Calu3 (cell line): ENCODE results near the gene SLC1A5. TPM values are rescaled to one million over a fixed set of nuclear protein-coding genes. Genes with fewer than 3 reads are reported as not detected.

Experiments used
- BruUV-seq: library from RNA; stranded (reverse); fragments of 400-500 nt; replicated peaks from 2 replicates; lab custom pipeline; 2021; lab: Mats Ljungman, UMichigan
- CTCF ChIA-PET: fragments of 300-600 bp; sonication (Branson Sonifier 250); formaldehyde crosslinking; loops from one replicate; lab custom pipeline; 2022; ENCODE audit warnings: antibody characterized with exemption; lab: Charles Lee
- DNase-seq: peaks from one replicate; pipeline ENCODE4 v3.0.0; 2022
- H3K27ac Mint-ChIP-seq: one replicate; pipeline ENCODE4 v1.8.0; 2022; ENCODE audit warnings: mixed read lengths; ENCODE audit not compliant: unreplicated experiment
- H3K27me3 Mint-ChIP-seq: one replicate; pipeline ENCODE4 v1.8.0; 2022; ENCODE audit warnings: mixed read lengths; ENCODE audit not compliant: unreplicated experiment
- H3K36me3 Mint-ChIP-seq: one replicate; pipeline ENCODE4 v1.8.0; 2022; ENCODE audit warnings: mild to moderate bottlenecking, moderate library complexity, mixed read lengths; ENCODE audit not compliant: insufficient read depth, unreplicated experiment
- H3K4me1 Mint-ChIP-seq: one replicate; pipeline ENCODE4 v1.8.0; 2022; ENCODE audit warnings: mild to moderate bottlenecking, low read depth, mixed read lengths; ENCODE audit not compliant: unreplicated experiment
- H3K4me3 Mint-ChIP-seq: one replicate; pipeline ENCODE4 v1.8.0; 2022; ENCODE audit warnings: mild to moderate bottlenecking, low read depth, moderate library complexity, mixed read lengths; ENCODE audit not compliant: unreplicated experiment
- H3K9me3 Mint-ChIP-seq: one replicate; pipeline ENCODE4 v1.8.0; 2022; ENCODE audit warnings: low read depth, mixed read lengths; ENCODE audit not compliant: unreplicated experiment
- CTCF ChIP-seq: fragments of 200-600 bp; IDR thresholded peaks from one replicate; pipeline ENCODE4 v1.8.0; 2022; ENCODE audit warnings: antibody characterized with exemption; ENCODE audit not compliant: unreplicated experiment
- intact Hi-C: fragments of 100-400 bp; cut with micrococcal nuclease; formaldehyde crosslinking; loops from one replicate; pipeline ENCODE4 v1.10.0; 2022; ENCODE audit not compliant: unreplicated experiment
- total RNA-seq: library from RNA; stranded (reverse); gene quantifications from 2 replicates; pipeline ENCODE4 v1.2.3, GENCODE V29; 2022

Gene SLC1A5
- total RNA-seq, 1 experiment from 2014 or later: 250 TPM

- Mint-ChIP-seq H3K9me3 (no peaks in the 10 kb centered on the region), H3K27me3 (no peaks in the 10 kb centered on the region), H3K4me1 (peaks cover 12% of the 10 kb centered on the region), H3K27ac (no peak overlapping the region), H3K4me3 (no peak overlapping the region), H3K36me3 (peaks cover 6% of the 10 kb centered on the region)
- TF ChIP-seq CTCF: no peak
- CTCF ChIA-PET: interaction anchor here (1.6 kb wide), 1 partner anchor 66 kb away, joined by 3 read pairs; no protein-coding TSS in a partner anchor
- no TSS peak for BruUV-seq
- intact Hi-C loops: no loop called here
- no peak for DNase-seq
Measured at GRCh38 chr19:46830864-46831263, 42.5 kb upstream of the SLC1A5 start.

- H3K4me1 Mint-ChIP-seq: peaks cover 12% of the 10 kb centered on the region
- TF ChIP-seq CTCF: no peak
- no peaks in the 10 kb centered on the region for H3K27me3 Mint-ChIP-seq
- intact Hi-C loops: no loop called here
- no peak overlapping the region for H3K27ac Mint-ChIP-seq
- peaks cover 6% of the 10 kb centered on the region for H3K36me3 Mint-ChIP-seq
- CTCF ChIA-PET: no interaction called here
- no peak overlapping the region for H3K4me3 Mint-ChIP-seq
- no TSS peak for BruUV-seq
- DNase-seq: no peak
- no peaks in the 10 kb centered on the region for H3K9me3 Mint-ChIP-seq
Measured at GRCh38 chr19:46828484-46828883, 40.1 kb upstream of the SLC1A5 start.

GRCh38 chr19:46825731-46826055, 37.3 kb upstream of the SLC1A5 start:
- no TSS peak for BruUV-seq
- TF ChIP-seq CTCF: no peak
- CTCF ChIA-PET: no interaction called here
- intact Hi-C loops: no loop called here
- Mint-ChIP-seq H3K4me1 (peaks cover 12% of the 10 kb centered on the region), H3K27ac (no peak overlapping the region), H3K9me3 (no peaks in the 10 kb centered on the region), H3K4me3 (no peak overlapping the region), H3K27me3 (no peaks in the 10 kb centered on the region), H3K36me3 (peaks cover 6% of the 10 kb centered on the region)
- DNase-seq: no peak

GRCh38 chr19:46824890-46825730, 36.7 kb upstream of the SLC1A5 start:
- Mint-ChIP-seq H3K36me3 (peaks cover 3% of the 10 kb centered on the region), H3K4me3 (no peak overlapping the region), H3K4me1 (peaks cover 12% of the 10 kb centered on the region), H3K27me3 (no peaks in the 10 kb centered on the region), H3K27ac (no peak overlapping the region), H3K9me3 (no peaks in the 10 kb centered on the region)
- no TSS peak for BruUV-seq
- TF ChIP-seq CTCF: no peak
- CTCF ChIA-PET: interaction anchor here (0.6 to 1.1 kb wide), 3 partner anchors 13 to 235 kb away, joined by 3 to 8 read pairs (median 6); no protein-coding TSS in a partner anchor
- intact Hi-C loops: no loop called here
- no peak for DNase-seq
